Stomach smooth muscle (tissue), 2 donors: Measurements from ENCODE around the gene PTPRN2.
A peak's percentile ranks its signal among the peaks of the same experiment; 100 is the strongest.

ENCODE experiments used
- H3K27ac ChIP-seq: one replicate; pipeline ENCODE4 v1.7.0; 2013; ENCODE audit warnings: mild to moderate bottlenecking, low read length, inconsistent platforms
- H3K27me3 ChIP-seq, 2 donors: one replicate each; pipeline ENCODE4 v1.7.0; 2013; ENCODE audit warnings: low read length in 2 of 2; ENCODE audit not compliant: insufficient read depth in 2 of 2, control insufficient read depth in 1 of 2
- H3K36me3 ChIP-seq, 2 donors: one replicate each; pipeline ENCODE4 v1.7.0; 2013; ENCODE audit warnings: low read length in 2 of 2; ENCODE audit not compliant: control insufficient read depth in 2 of 2, insufficient read depth in 2 of 2
- H3K4me1 ChIP-seq: one replicate; pipeline ENCODE4 v1.7.0; 2013; ENCODE audit warnings: low read length; ENCODE audit not compliant: control insufficient read depth, insufficient read depth
- H3K4me3 ChIP-seq, 2 donors: one replicate each; pipeline ENCODE4 v1.7.0; 2013; ENCODE audit warnings: low read length in 2 of 2
- H3K9ac ChIP-seq, 2 donors: one replicate each; pipeline ENCODE4 v1.7.0; 2013; ENCODE audit warnings: low read length in 2 of 2, mild to moderate bottlenecking in 1 of 2
- H3K9me3 ChIP-seq, 2 donors: one replicate each; pipeline ENCODE4 v1.7.0; 2013; ENCODE audit warnings: low read length in 2 of 2; ENCODE audit not compliant: control insufficient read depth in 2 of 2
- donor health status: healthy.
- donor health status: Pancreatic carcinoma.

The PTPRN2 gene

GRCh38 chr7:158011941-158012340 is 575.7 kb downstream of the PTPRN2 start:
- Histone ChIP-seq H3K27me3 (peaks cover 6 to 11% of the 10 kb centered on the region in 2 donors), H3K27ac (no peak overlapping the region), H3K9me3 (no peaks in the 10 kb centered on the region), H3K4me1 (peaks cover 11% of the 10 kb centered on the region), H3K9ac (no peak overlapping the region), H3K36me3 (no peaks in the 10 kb centered on the region), H3K4me3 (peak overlapping the region in 1 of 2 donors; percentile 29)

GRCh38 chr7:158010961-158011693 is 576.5 kb downstream of the PTPRN2 start:
- Histone ChIP-seq H3K4me1 (peaks cover 5% of the 10 kb centered on the region), H3K27ac (no peak overlapping the region), H3K36me3 (no peaks in the 10 kb centered on the region), H3K27me3 (peaks cover 6 to 11% of the 10 kb centered on the region in 2 donors), H3K9ac (no peak overlapping the region), H3K4me3 (peak overlapping the region in 1 of 2 donors; percentile 29), H3K9me3 (no peaks in the 10 kb centered on the region)

GRCh38 chr7:158009886-158010285 is 577.7 kb downstream of the PTPRN2 start:
- Histone ChIP-seq H3K4me1 (no peaks in the 10 kb centered on the region), H3K9ac (no peak overlapping the region), H3K9me3 (no peaks in the 10 kb centered on the region), H3K27me3 (peaks cover 3 to 11% of the 10 kb centered on the region in 2 donors), H3K36me3 (no peaks in the 10 kb centered on the region), H3K27ac (no peak overlapping the region), H3K4me3 (no peak overlapping the region)

GRCh38 chr7:158008267-158008666 is 579.4 kb downstream of the PTPRN2 start:
- peaks cover 3 to 7% of the 10 kb centered on the region in 2 donors for H3K27me3 ChIP-seq
- H3K9ac ChIP-seq: no peak overlapping the region
- H3K4me3 ChIP-seq: no peak overlapping the region
- no peak overlapping the region for H3K27ac ChIP-seq
- no peaks in the 10 kb centered on the region for H3K4me1 ChIP-seq
- H3K9me3 ChIP-seq: no peaks in the 10 kb centered on the region
- H3K36me3 ChIP-seq: no peaks in the 10 kb centered on the region

- H3K9me3 ChIP-seq: no peaks in the 10 kb centered on the region
Observed at GRCh38 chr7:158007697-158008257, 579.8 kb downstream of the PTPRN2 start.

GRCh38 chr7:158006841-158007696 is 580.6 kb downstream of the PTPRN2 start:
- H3K36me3 ChIP-seq: no peaks in the 10 kb centered on the region
- H3K4me3 ChIP-seq: no peak overlapping the region
- H3K4me1 ChIP-seq: no peaks in the 10 kb centered on the region
- peaks cover 0 to 7% of the 10 kb centered on the region in 2 donors for H3K27me3 ChIP-seq
- H3K9me3 ChIP-seq: no peaks in the 10 kb centered on the region
- no peak overlapping the region for H3K9ac ChIP-seq
- H3K27ac ChIP-seq: no peak overlapping the region

More at GRCh38 chr7:158007697-158008257, 579.8 kb downstream of the PTPRN2 start:
- no peaks in the 10 kb centered on the region for H3K36me3 ChIP-seq
- no peak overlapping the region for H3K4me3 ChIP-seq
- no peaks in the 10 kb centered on the region for H3K4me1 ChIP-seq
- no peak overlapping the region for H3K27ac ChIP-seq
- H3K9ac ChIP-seq: no peak overlapping the region
- peaks cover 2 to 7% of the 10 kb centered on the region in 2 donors for H3K27me3 ChIP-seq

GRCh38 chr7:158005531-158005930 is 582.1 kb downstream of the PTPRN2 start:
- H3K36me3 ChIP-seq: no peaks in the 10 kb centered on the region
- H3K9ac ChIP-seq: no peak overlapping the region
- H3K4me3 ChIP-seq: no peak overlapping the region
- no peak overlapping the region for H3K27ac ChIP-seq
- no peaks in the 10 kb centered on the region for H3K9me3 ChIP-seq
- H3K27me3 ChIP-seq: peaks cover 0 to 7% of the 10 kb centered on the region in 2 donors
- no peaks in the 10 kb centered on the region for H3K4me1 ChIP-seq

- Histone ChIP-seq H3K4me3 (no peak overlapping the region), H3K27me3 (peaks cover 0 to 3% of the 10 kb centered on the region in 2 donors), H3K9me3 (no peaks in the 10 kb centered on the region), H3K4me1 (no peaks in the 10 kb centered on the region), H3K27ac (no peak overlapping the region), H3K36me3 (no peaks in the 10 kb centered on the region), H3K9ac (no peak overlapping the region)
Observed at GRCh38 chr7:158004123-158004490, 583.5 kb downstream of the PTPRN2 start.

- Histone ChIP-seq H3K27ac (no peak overlapping the region), H3K9ac (no peak overlapping the region), H3K27me3 (peaks cover 0 to 3% of the 10 kb centered on the region in 2 donors), H3K9me3 (no peaks in the 10 kb centered on the region), H3K4me1 (no peaks in the 10 kb centered on the region), H3K36me3 (no peaks in the 10 kb centered on the region), H3K4me3 (no peak overlapping the region)
Observed at GRCh38 chr7:158003441-158004122, 584.0 kb downstream of the PTPRN2 start.

GRCh38 chr7:158002486-158003080 is 585.0 kb downstream of the PTPRN2 start:
- Histone ChIP-seq H3K4me1 (no peaks in the 10 kb centered on the region), H3K36me3 (no peaks in the 10 kb centered on the region), H3K9ac (no peak overlapping the region), H3K27ac (no peak overlapping the region), H3K4me3 (no peak overlapping the region), H3K9me3 (no peaks in the 10 kb centered on the region), H3K27me3 (peaks cover 0 to 3% of the 10 kb centered on the region in 2 donors)
